NCI-H2029 treated with DMSO at 0.1 percent for 48 hours (cell line): ENCODE results near the gene FAF1.
A peak's percentile ranks its signal among the peaks of the same experiment; 100 is the strongest.
"Not testable (repeated sequence)": the region's sequence is repeated elsewhere in the genome, so short reads cannot be mapped to it uniquely, and the experiment has no call there.

Experiments
- DNase-seq: peaks from one replicate; lab custom pipeline; 2025; lab: John Stamatoyannopoulos, UW

The FAF1 gene

DNA sequence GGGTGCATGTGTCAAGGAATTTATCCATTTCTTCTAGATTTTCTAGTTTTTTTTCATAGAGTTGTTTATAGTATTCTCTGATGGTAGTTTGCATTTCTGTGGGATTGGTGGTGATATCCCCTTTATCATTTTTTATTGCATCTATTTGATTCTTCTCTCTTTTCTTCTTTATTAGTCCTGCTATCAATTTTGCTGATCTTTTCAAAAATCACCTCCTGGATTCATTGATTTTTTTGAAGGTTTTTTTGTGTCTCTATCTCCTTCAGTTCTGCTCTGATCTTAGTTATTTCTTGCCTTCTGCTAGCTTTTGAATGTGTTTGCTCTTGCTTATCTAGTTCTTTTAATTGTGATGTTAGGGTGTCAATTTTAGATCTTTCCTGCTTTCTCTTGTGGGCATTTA lies 52.5 kb downstream of the FAF1 start:
- not testable (repeated sequence) for DNase-seq

DNA sequence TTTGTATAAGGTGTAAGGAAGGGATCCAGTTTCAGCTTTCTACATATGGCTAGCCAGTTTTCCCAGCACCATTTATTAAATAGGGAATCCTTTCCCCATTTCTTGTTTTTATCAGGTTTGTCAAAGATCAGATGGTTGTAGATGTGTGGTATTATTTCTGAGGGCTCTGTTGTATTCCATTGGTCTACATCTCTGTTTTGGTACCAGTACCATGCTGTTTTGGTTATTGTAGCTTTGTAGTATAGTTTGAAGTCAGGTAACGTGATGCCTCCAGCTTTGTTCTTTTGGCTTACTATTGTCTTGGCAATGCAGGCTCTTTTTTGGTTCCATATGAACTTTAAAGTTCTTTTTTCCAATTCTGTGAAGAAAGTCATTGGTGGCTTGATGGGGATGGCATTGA lies 54.0 kb downstream of the FAF1 start:
- DNase-seq = not testable (repeated sequence)

DNA sequence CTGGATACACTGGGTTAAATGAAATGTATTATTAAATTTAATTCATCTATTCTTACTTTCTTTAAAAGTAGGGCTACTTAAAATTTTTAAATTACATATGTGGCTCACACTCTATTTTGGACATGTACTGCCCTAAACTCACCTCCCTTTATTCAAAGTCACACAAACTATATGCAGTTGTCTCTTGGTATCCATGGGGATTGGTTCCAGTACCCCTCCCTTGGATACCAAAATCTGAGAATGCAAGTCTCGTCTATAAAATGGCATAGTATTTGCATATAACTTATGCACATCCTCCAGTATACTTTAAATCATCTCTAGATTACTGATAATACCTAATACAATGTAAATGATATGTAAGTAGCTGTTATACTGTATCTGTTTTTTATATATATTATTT lies 57.6 kb downstream of the FAF1 start:
- DNase-seq = no peak

DNA sequence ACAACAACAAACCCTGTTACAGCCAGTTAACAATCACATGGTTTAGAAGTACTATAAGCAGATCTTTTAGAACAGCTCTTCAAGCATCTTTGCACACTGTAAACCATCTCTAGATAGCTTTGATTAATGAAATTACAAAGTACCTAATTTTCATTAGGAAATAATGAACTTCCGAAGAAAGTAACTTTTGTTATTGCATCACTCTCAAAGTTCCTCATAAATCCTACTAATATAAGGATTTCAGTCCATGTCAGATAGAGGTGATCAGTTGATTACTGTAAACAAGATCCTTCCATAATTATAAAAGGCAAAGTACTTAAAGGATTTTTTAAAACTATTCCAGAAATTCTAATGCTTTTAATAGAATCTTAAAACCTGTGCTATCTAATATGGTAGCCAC lies 58.2 kb downstream of the FAF1 start:
- no peak for DNase-seq

DNA sequence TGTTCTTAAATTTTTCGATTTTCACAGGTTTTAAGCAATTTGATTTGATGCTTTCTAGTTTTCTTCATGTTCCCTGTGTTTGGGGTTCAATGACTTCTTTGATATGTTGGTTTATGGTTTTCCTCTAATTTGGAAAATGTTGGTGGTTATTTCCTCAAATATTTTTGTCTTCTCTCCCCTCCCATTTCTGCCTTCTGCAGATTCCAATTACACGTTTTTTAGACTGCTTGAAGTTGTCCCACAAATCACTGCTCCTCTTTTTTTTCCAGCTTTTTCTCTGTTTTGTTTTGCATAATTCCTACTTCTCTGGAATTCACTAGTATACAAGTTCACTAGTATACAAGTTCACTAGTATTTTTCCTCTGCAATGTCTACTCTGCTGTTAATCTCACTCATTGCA lies 61.3 kb downstream of the FAF1 start:
- DNase-seq = no peak

DNA sequence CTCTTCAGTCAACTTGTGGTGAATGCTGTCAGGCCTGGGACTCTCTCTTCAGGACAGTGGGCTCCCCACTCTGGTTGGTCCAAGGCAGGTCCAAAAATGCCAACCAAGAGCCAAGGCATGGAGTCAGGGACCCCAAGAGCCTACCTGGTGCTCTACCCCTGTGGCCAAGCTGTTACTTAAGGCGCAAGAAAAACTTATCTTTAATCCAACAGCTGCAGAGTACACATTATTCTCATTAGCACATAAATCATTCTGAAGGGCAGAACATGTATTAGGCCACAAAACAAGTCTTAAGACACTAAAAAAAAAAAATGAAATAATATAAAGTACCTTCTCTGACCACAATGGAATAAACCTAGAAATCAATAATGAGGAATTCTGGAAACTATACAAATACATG lies 65.7 kb downstream of the FAF1 start:
- DNase-seq = no peak

DNA sequence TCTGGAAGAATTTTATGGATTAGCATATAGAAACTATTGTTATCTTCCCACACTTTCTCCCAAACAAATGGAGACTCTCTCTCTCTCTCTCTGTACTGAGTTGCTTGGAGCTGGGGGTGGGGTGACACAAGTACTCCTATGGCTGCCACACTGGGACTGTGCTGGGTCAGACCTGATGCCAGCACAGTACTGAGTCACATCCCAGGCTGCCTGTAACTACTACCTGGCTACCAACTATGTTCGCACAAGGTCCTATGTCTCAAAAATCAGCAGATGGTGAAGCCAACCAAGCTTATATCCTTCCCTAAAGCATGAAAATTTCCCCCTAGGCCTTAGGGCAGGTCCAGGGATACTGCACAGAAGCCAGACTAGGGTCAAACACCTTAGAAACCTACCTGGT lies 66.6 kb downstream of the FAF1 start:
- no peak for DNase-seq

DNA sequence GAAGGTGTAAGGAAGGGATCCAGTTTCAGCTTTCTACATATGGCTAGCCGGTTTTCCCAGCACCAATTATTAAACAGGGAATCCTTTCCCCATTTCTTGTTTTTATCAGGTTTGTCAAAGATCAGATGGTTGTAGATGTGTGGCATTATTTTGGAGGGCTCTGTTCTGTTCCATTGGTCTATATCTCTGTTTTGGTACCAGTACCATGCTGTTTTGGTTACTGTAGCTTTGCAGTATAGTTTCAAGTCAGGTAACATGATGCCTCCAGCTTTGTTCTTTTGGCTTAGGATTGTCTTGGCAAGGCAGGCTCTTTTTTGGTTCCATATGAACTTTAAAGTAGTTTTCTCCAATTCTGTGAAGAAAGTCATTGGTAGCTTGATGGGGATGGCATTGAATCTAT lies 72.5 kb downstream of the FAF1 start:
- not testable (repeated sequence) for DNase-seq

DNA sequence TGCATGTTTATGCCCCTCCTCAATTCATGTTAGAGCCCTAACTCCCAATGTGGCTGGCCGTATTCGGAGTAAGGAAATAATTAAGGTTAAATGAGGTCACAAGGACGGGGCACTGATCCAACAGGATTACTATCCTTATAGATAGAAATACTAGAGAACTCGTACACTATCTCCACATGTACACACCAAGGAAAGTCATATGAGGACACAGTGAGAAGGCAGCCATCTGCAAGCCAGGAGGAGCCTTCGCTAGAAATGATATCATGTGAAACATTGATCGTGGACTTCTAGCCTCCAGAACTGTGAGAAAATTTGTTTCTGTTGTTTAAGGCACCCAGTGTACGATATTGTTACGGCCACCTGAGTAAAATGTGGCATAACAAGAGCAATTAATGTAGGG lies 79.7 kb downstream of the FAF1 start:
- DNase-seq = no peak

DNA sequence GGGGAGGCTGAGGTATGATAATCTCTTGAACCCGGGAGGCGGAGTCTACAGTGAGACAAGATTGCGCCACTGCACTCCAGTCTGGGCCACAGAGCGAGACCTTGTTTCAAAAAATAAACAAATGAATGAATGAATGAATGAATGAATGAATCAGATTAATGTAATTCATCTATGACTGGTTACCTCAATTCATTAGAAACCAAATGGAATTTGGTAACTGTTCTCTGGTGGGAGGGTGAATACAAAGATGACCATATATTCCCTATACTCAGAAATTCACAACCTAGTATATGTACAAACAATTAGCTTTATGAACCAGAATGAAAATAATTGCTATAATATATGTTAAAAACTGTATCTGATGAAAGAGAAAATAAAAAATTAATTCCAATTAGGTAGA lies 80.9 kb downstream of the FAF1 start:
- no peak for DNase-seq

DNA sequence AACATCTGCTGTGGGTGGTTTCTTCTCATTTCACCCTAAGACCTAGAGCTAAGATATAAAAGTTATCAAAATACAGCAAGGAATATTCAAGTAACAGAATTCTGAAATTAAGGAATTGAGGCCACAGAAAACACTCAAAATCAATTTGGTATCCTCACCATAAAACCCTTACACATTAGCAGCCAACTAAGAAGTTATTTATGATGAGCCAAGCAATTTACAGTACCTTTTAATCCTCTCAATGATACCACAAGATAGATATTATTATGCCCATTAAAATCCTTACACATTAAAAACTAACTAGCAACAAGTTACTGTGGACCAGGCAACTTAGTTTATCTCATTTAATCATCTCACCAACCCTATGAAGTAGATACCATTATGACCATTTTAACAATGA lies 81.6 kb downstream of the FAF1 start:
- DNase-seq = no peak

DNA sequence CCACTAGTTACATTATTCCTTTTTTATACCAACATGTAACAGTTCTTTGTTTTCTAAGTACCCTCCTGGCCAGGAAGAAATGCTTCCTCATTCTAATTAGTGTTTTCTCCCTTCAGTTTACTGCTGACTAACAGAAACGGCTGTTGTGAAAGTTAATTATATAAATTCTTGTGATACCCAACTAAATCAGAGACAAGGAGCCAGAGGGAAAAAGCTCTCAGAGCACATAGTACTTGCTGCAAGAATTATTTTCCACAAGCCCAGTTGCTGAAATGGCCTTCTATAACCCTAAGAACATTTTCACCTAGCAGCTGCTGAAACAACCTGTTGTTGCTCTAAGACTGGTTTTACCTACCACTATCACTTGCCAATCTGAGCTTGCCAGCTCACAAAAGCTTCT lies 82.4 kb downstream of the FAF1 start:
- peak; percentile 83 for DNase-seq

DNA sequence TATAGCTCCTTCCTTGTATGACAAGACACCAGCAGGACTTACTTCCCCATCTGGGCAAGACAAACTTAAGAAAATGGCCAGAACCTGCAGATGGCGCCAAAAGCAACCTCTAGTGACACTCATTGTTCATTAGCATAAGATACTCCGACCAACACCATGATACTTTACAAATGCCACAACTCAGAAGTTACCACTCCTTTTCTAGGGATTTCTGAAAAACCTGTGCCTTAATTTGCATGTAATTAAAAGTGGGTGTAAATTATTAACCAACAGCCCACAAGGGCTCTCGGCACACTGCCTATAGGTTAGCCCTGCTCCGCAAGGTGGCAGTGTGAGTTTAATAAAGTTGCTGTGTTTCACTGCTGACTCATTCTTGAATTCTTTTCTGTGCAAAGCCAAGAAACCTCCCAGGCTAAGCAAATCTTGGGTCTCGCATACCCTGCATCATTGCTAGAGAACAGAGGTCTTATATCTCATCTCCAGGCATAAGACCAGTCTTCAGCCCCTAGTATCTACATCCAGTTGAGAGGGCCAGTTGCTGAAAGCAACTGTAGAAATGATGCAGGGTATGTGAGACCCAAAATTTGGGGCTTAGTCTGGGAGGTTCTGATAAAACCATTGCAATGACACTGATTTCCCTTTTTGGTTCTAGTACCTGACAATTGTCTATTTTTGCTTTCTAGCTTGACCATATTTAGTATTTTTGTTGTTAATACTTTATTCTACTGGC lies 86.4 kb downstream of the FAF1 start:
- DNase-seq = peak; percentile 44

DNA sequence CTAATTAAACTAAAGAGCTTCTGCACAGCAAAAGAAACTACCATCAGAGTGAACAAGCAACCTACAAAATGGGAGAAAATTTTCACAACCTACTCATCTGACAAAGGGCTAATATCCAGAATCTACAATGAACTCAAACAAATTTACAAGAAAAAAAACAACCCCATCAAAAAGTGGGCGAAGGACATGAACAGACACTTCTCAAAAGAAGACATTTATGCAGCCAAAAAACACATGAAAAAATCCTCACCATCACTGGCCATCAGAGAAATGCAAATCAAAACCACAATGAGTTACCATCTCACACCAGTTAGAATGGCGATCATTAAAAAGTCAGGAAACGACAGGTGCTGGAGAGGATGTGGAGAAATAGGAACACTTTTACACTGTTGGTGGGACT lies 95.2 kb downstream of the FAF1 start:
- not testable (repeated sequence) for DNase-seq

DNA sequence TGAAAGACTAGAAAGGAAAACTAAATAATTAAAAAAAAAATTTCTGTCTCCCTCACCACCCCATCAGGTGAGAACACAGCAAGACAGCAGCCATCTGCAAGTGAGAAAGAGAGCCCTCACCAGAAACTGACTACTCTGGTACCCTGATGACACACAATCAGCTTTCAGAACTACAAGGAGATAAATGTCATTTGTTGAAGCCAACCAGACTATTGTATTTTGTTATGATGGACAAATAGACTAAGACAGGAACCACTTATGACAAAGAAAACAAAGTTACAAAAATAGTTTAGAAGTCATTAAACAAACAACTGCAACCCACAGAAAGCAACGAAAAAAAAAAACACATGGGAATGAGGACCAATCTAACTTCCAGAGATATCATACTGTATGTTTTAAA lies 98.3 kb downstream of the FAF1 start:
- no peak for DNase-seq

DNA sequence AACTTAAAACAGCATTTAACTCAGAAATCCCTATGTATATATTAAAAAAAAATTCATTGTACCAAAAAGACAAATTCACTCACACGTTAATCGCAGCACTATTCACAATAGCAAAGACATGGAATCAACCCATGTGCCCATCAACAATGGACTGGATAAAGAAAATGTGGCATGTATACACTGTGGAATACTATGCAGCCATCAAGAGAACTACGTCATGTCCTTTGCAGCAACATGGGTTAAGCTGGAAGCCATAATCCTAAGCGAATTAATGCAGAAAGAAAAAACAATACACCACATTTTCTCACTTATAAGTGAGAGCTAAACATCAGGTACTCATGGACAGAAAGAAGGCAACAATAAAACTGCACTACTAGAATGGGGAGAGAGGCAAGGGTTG lies 99.4 kb downstream of the FAF1 start:
- no peak for DNase-seq

DNA sequence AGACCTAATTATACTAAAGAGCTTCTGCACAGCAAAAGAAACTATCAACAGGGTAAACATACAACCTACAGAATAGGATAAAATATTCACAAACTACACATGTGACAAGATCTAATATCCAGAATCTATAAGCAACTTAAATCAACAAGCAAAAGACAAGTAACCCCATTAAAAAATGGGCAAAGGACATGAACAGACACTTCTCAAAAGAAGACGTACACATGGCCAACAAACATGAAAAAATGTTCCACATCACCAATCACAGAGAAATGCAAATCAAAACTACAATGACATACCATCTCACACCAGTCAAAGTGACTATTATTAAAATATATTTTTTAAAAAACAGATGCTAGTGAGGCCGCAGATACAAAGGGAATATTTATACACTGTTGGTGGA lies 99.8 kb downstream of the FAF1 start:
- no peak for DNase-seq

DNA sequence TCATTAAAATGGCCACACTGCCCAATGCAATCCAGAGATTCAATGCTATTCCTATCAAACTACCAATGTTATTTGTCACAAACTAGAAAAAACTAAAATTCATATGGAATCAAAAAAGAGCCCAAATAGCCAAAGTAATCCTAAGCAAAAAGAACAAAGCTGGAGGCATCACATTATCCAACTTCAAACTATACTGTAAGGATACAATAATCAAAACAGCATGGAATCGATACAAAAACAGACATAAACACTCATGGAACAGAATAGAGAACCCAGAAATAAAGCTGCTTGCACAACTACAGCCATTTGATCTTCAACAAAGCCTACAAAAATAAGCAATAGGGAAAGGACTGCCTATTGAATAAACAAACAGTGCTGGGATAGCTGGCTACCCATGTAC lies 100.4 kb downstream of the FAF1 start:
- DNase-seq = no peak

DNA sequence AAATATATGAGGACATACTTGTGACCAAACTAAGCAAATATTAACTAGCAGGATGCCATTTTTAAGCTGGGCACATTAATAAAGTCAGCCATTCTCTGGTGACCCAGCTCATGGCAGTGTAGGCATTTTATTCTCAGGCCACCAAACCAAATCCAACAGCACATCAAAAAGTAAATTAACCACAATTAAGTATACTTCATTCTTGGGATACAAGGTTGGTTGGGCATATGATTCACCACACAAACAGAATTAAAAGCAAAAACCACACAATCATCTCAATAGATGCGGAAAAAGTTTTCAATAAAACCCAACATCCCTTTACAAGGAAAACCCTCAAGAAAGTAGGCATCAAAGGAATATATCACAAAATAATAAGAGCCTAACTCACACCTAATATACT lies 101.3 kb downstream of the FAF1 start:
- no peak for DNase-seq

DNA sequence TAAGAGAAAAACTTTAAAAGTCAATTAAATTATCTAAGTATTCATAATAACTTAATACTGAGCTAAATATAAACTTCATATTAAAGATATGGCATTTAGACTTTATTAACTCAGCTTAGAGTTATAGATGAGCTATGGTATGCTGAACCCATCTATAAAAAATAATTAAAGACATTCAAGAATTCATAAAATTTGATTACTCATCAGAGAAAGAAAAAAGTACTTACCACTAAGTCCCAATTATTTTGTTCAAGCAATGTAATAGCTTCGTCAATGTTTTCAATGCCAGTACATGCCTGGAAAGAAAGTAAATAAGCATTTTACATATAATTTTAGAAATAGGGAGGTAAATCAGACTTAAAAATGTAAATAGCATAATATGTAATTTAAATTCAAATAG lies 102.4 kb downstream of the FAF1 start:
- no peak for DNase-seq

DNA sequence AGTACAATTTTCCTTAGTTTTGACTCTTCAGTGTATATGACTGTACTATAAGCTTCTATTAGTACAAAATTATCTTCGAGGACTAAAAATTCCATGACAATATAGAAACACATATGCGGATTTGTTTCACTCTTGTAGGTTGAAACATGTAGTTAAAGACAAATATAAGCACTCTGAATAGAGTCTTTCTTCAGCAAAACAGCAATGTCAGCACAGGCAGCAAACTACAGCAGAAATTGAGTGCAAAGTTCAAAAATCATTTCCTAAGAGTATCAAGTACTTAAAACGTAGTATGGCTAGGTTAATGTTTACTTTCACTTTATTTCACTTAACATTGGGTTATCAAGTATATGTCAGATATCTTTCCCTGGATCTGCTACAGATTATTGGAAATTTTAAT lies 106.7 kb downstream of the FAF1 start:
- no peak for DNase-seq

DNA sequence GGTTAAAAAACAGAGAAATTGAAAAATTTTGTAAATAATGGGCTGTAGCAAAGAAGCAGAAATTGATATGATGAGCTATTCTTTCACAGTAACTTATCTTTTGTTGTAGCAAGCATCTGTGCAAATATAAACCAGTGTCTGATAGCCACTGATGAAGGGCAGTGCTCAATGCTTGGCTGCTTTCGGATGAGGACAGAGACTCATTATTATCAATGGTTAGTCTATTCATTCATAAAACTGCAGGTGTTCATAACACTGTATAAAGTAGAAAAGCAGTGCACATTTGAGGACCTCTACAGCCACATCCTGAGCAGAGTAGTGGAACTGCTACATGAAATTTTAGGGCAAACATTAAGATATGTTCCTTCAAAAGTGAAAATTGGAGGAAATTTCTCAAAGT lies 107.2 kb downstream of the FAF1 start:
- DNase-seq = peak; percentile 36

DNA sequence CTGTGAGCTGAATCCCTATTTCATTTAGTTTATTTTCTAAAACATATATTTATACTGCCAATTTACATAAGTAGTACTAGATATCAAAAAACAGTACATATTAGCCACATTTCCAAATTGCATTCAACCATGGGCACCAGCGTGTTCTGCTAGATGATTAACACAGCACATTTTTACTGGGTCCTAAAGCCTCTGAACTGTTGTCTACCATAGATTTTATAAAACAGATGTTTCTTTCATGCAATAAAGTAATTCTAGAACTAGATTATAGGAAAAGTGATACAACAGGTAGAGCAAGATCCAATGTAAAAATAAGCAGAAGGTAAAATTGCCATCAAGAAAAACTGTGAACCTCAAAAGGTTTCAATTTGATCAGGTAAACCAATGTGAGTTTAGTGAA lies 108.6 kb downstream of the FAF1 start:
- no peak for DNase-seq

DNA sequence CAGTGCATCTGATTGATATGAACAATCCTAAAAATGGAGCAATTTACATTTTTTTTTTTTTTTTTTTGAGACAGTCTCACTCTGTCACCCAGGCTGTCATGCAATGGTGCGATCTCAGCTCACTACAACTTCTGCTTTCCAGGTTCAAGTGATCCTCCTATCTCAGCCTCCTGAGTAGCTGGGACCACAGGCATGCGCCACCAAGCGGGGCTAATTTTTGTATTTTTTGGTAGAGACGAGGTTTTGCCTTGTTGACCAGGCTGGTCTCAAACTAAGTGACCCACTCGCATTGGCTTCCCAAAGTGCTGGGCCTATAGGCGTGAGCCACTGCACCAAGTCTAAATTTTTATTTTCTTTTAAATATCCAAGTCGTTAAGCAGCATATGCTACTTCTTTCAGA lies 109.0 kb downstream of the FAF1 start:
- no peak for DNase-seq

DNA sequence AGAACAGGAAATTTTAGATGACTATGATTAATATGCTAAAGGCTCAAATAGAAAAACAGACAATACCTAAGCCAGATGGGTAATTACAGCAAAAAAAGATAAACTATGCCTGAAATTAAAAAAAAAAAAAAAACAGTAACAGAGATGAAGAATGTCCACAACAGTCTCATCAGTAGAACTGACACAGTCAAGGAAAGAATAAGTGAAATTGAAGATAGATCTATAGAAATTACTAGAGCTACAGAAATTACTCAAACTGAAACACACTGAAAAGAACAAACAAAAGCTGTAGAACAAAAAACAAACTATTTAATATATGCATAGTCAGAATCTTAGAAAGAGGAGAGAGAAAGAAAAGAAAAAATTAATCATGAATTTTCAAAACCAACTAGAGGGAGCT lies 112.8 kb downstream of the FAF1 start:
- no peak for DNase-seq
